HCT116 (cell line): ENCODE measurements around the gene NOL4L. TPM values are rescaled to one million over a fixed set of nuclear protein-coding genes. Genes with fewer than 3 reads are reported as not detected.

Source experiments
- ATAC-seq: fragments of 200-7000 bp; cut with Tn5 transposase; 2 replicates; pipeline ENCODE4 v1.9.1; 2020; ENCODE audit warnings: mild to moderate bottlenecking, moderate library complexity
- BruUV-seq: library from RNA; stranded (reverse); fragments of 400-500 nt; replicated peaks from 2 replicates; lab custom pipeline; 2021; lab: Mats Ljungman, UMichigan
- CTCF ChIA-PET: fragments of 300-600 bp; sonication (Branson Sonifier 250); formaldehyde crosslinking; loops from one replicate; lab custom pipeline; 2021; ENCODE audit warnings: antibody characterized with exemption; lab: Charles Lee
- POLR2A ChIA-PET: fragments of 300-600, 350-600 bp; sonication (Branson Sonifier 250); formaldehyde crosslinking; loops from one replicate; lab custom pipeline; 2021; ENCODE audit warnings: antibody characterized with exemption; lab: Charles Lee
- RAD21 ChIA-PET, 2 experiments: fragments of 300-600 bp; sonication (Branson Sonifier 250); formaldehyde crosslinking; loops; one replicate each; lab custom pipeline; 2023; ENCODE audit warnings: low total read pairs in 2 of 2; ENCODE audit not compliant: uncharacterized antibody in 2 of 2, unreplicated experiment in 2 of 2, low non-redundant PET in 1 of 2; lab: Charles Lee
- DNase-seq: peaks from one replicate; pipeline ENCODE4 v3.0.0-alpha.2; 2010; ENCODE audit warnings: low read depth, low spot score
- H2AFZ ChIP-seq: fragments of 200-600 bp; shearing (Covaris generic), sonication (generic); 2 replicates; pipeline ENCODE4 v1.6.1; 2017; ENCODE audit warnings: low read depth, mixed run types, mixed read lengths, antibody characterized with exemption, low read length; ENCODE audit not compliant: poor library complexity, severe bottlenecking
- H3K27ac ChIP-seq: 2 replicates; pipeline ENCODE4 v1.5.1; 2012; ENCODE audit warnings: low read depth, low read length
- H3K27me3 ChIP-seq: fragments of 200-600 bp; sonication (generic); 2 replicates; pipeline ENCODE4 v1.6.1; 2016; ENCODE audit warnings: mixed run types, low read length, mixed read lengths; ENCODE audit not compliant: insufficient read depth
- H3K36me3 ChIP-seq, 2 experiments: fragments of 200-500 bp in 1 of 2; fragments of 200-600 bp in 1 of 2; sonication (Bioruptor generic) in 1 of 2; sonication (generic) in 1 of 2; 2 replicates each; pipeline versions ENCODE4 v1.5.1 to v1.6.1; 2014 to 2016; ENCODE audit warnings: low read length in 2 of 2, inconsistent platforms in 1 of 2, mixed read lengths in 1 of 2, mixed run types in 1 of 2; ENCODE audit not compliant: insufficient read depth in 2 of 2, control insufficient read depth in 1 of 2
- H3K4me1 ChIP-seq, 2 experiments: fragments of 200-600 bp in 1 of 2; sonication (generic) in 1 of 2; 2 replicates each; pipeline versions ENCODE4 v1.5.1 to v1.6.1; 2012 to 2017; ENCODE audit warnings: low read length in 2 of 2, inconsistent platforms in 1 of 2, mild to moderate bottlenecking in 1 of 2, mixed read lengths in 1 of 2, mixed run types in 1 of 2, moderate library complexity in 1 of 2; ENCODE audit not compliant: insufficient read depth in 2 of 2, control insufficient read depth in 1 of 2
- H3K4me2 ChIP-seq: fragments of 200-600 bp; sonication (generic); 2 replicates; pipeline ENCODE4 v1.6.1; 2017; ENCODE audit warnings: mixed run types, low read length, mixed read lengths
- H3K4me3 ChIP-seq, 2 experiments: fragments of 200-600 bp in 1 of 2; sonication (generic) in 1 of 2; replicated peaks in 1 of 2; 2 replicates each; pipeline ENCODE4 v1.5.1; 2011 to 2016; ENCODE audit warnings: low read length in 2 of 2, control low read depth in 1 of 2, low read depth in 1 of 2, mild to moderate bottlenecking in 1 of 2, mixed read lengths in 1 of 2, mixed run types in 1 of 2
- H3K79me2 ChIP-seq: fragments of 200-600 bp; sonication (generic); 2 replicates; pipeline ENCODE4 v1.6.1; 2017; ENCODE audit warnings: mild to moderate bottlenecking, mixed run types, low read length, moderate library complexity, mixed read lengths; ENCODE audit not compliant: insufficient read depth
- H3K9ac ChIP-seq: fragments of 200-600 bp; sonication (generic); 2 replicates; pipeline ENCODE4 v1.6.1; 2016; ENCODE audit warnings: low read length, mixed read lengths
- H3K9me2 ChIP-seq: fragments of 200-600 bp; sonication (generic), shearing (Covaris generic); 2 replicates; pipeline ENCODE4 v1.6.1; 2017; ENCODE audit warnings: mixed run types, mild to moderate bottlenecking, moderate library complexity; ENCODE audit not compliant: insufficient read depth
- H3K9me3 ChIP-seq, 2 experiments: fragments of 200-500 bp in 1 of 2; fragments of 200-600 bp in 1 of 2; sonication (Bioruptor generic) in 1 of 2; sonication (generic) in 1 of 2; 2 replicates each; pipeline ENCODE4 v1.6.1; 2014 to 2017; ENCODE audit warnings: low read length in 2 of 2, mixed read lengths in 2 of 2, inconsistent platforms in 1 of 2, low read depth in 1 of 2, mild to moderate bottlenecking in 1 of 2, mixed run types in 1 of 2, moderate library complexity in 1 of 2; ENCODE audit not compliant: control insufficient read depth in 1 of 2, insufficient read depth in 1 of 2
- H4K20me1 ChIP-seq: fragments of 200-600 bp; sonication (generic), shearing (Covaris generic); 2 replicates; pipeline ENCODE4 v1.6.1; 2017; ENCODE audit warnings: mixed run types, mild to moderate bottlenecking, moderate library complexity; ENCODE audit not compliant: insufficient read depth
- EGR1 ChIP-seq: IDR thresholded peaks from 2 replicates; pipeline ENCODE4 v1.6.1; 2012; ENCODE audit warnings: low read depth
- EZH2 ChIP-seq: fragments of 200-600 bp; sonication (generic); IDR thresholded peaks from 2 replicates; pipeline ENCODE4 v1.6.1; 2017; ENCODE audit warnings: antibody characterized with exemption, mixed run types
- EZH2phosphoT487 ChIP-seq: fragments of 200-600 bp; IDR thresholded peaks from 2 replicates; pipeline ENCODE4 v1.6.1; 2018; ENCODE audit warnings: antibody characterized with exemption, borderline replicate concordance
- POLR2A ChIP-seq: IDR thresholded peaks from 2 replicates; pipeline ENCODE4 v1.7.0; 2011; ENCODE audit warnings: borderline replicate concordance; ENCODE audit not compliant: insufficient read depth, insufficient read length; ENCODE audit errors: extremely low read depth
- POLR2AphosphoS5 ChIP-seq: IDR thresholded peaks from 2 replicates; pipeline ENCODE4 v1.6.1; 2011; ENCODE audit warnings: mild to moderate bottlenecking, low read depth, low read length, moderate library complexity
- RAD21 ChIP-seq: IDR thresholded peaks from 2 replicates; pipeline ENCODE4 v1.6.1; 2012; ENCODE audit warnings: low read depth, mild to moderate bottlenecking
- TCF7L2 ChIP-seq: IDR thresholded peaks from 2 replicates; pipeline ENCODE4 v1.7.0; 2011; ENCODE audit warnings: borderline replicate concordance, inconsistent platforms; ENCODE audit not compliant: insufficient read depth, insufficient read length; ENCODE audit errors: extremely low read depth
- YY1 ChIP-seq: IDR thresholded peaks from 2 replicates; pipeline ENCODE4 v1.6.1; 2011; ENCODE audit warnings: low read length, low read depth, moderate library complexity, mild to moderate bottlenecking; ENCODE audit not compliant: insufficient replicate concordance; ENCODE audit errors: extremely low read depth
- intact Hi-C: fragments of 100-400 bp; cut with micrococcal nuclease; formaldehyde crosslinking; loops from 2 replicates; pipeline ENCODE4 v1.10.0; 2022
- total RNA-seq: library from RNA; stranded (reverse); gene quantifications from one replicate; pipeline ENCODE4 v1.2.1, GENCODE V29; 2021; ENCODE audit not compliant: unreplicated experiment

Gene NOL4L
- total RNA-seq, 1 experiment from 2014 or later: 5.9 TPM

DNA sequence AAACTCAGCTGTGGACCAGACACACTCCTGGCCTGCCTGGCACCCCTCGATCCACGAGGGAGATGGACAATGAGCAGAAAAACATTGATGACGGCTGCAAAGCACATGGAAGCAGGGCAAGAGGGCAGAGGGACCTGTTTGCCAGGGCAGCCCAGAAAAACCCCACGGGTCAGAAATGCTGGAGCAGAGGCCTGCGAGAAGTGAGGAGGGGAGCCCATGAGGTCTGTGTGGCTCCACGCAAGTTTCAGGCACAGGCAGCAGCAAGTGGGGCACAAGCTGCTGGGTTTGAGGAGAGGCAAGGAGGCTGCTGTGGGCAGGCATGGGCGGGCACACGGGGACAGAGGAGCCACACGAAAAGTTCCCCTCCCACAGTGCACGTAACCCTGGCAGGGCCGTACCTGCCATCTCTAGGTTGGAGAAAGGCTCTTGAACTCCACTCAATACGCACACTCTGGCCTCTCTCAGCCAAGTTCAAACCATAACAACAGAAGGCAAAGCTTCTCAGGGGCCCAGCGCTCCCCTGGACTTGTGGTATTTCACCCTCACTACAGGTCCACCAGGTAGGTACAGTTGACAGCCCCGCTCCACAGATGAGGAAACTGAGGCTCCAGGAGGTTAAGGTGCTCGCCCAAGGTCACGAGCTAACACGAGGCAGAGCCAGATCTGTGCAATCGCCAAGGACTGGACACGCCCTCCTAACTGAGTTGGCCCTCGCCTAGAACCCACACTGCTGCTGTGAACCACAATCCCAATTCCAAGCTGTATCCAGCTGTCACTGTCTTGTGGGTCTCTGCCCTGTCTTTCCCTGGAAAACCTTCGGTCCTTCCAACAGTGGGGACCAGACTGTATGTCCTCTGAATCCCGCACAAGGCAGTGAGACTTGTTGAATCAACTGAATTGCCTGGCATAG, 108.2 kb downstream of the NOL4L start:
- POLR2A ChIA-PET: no interaction called here
- Histone ChIP-seq H3K27me3 (no peaks in the 10 kb centered on the region), H3K27ac (no peak overlapping the region), H3K9me3 (no peaks in the 10 kb centered on the region), H3K79me2 (no peaks in the 10 kb centered on the region), H3K9ac (no peak overlapping the region), H2AFZ (no peak overlapping the region), H3K9me2 (no peaks in the 10 kb centered on the region), H3K36me3 (no peaks in the 10 kb centered on the region), H4K20me1 (no peaks in the 10 kb centered on the region), H3K4me3 (no peak overlapping the region), H3K4me1 (peaks cover 0 to 10% of the 10 kb centered on the region in 2 experiments; a peak in 1 of 4 replicates), H3K4me2 (no peak overlapping the region)
- no peak for ATAC-seq
- RAD21 ChIA-PET: no interaction called here
- TF ChIP-seq YY1 (no peak), POLR2A (no peak), EZH2phosphoT487 (no peak), POLR2AphosphoS5 (no peak), EGR1 (no peak), RAD21 (no peak), TCF7L2 (no peak), EZH2 (no peak)
- BruUV-seq: no TSS peak
- intact Hi-C loops: no loop called here
- CTCF ChIA-PET: no interaction called here
- DNase-seq: no peak
